PC-9 (cell line): ENCODE measurements around the gene TMEM131L. TPM values are rescaled to one million over a fixed set of nuclear protein-coding genes. Genes with fewer than 3 reads are reported as not detected.
A peak's percentile ranks its signal among the peaks of the same experiment; 100 is the strongest.
"Not testable (repeated sequence)": the region's sequence is repeated elsewhere in the genome, so short reads cannot be mapped to it uniquely, and the experiment has no call there.

ENCODE experiments used
- Bru-seq: library from RNA; stranded (reverse); fragments of 400-500 nt; gene quantifications from one replicate; lab custom pipeline; 2021; lab: Mats Ljungman, UMichigan
- BruChase-seq, 2 experiments: library from RNA; stranded (reverse); fragments of 400-500 nt; gene quantifications; one replicate each; lab custom pipeline; 2021; lab: Mats Ljungman, UMichigan
- BruUV-seq: library from RNA; stranded (reverse); fragments of 400-500 nt; replicated peaks from 2 replicates; lab custom pipeline; 2021; lab: Mats Ljungman, UMichigan
- CTCF ChIA-PET: fragments of 300-600 bp; sonication (Branson Sonifier 250); formaldehyde crosslinking; loops from one replicate; lab custom pipeline; 2022; ENCODE audit warnings: antibody characterized with exemption; lab: Charles Lee
- POLR2A ChIA-PET: fragments of 300-600 bp; sonication (Branson Sonifier 250); formaldehyde crosslinking; loops from one replicate; lab custom pipeline; 2022; ENCODE audit warnings: antibody characterized with exemption; ENCODE audit not compliant: unreplicated experiment; lab: Charles Lee
- DNase-seq, 2 experiments: peaks; one replicate each; pipeline versions ENCODE4 v3.0.0 to v3.0.0-alpha.2; 2015 to 2022; ENCODE audit warnings: mixed read lengths in 1 of 2
- H2AFZ ChIP-seq: fragments of 200-600 bp; sonication (generic); 2 replicates; pipeline ENCODE4 v1.8.1; 2017; ENCODE audit warnings: antibody characterized with exemption
- H3F3A ChIP-seq: fragments of 200-600 bp; sonication (generic); 2 replicates; pipeline ENCODE4 v1.8.1; 2017; ENCODE audit warnings: antibody characterized with exemption, mild to moderate bottlenecking, low read depth; ENCODE audit not compliant: insufficient read depth
- H3K27ac ChIP-seq: fragments of 200-600 bp; sonication (generic); 2 replicates; pipeline ENCODE4 v1.6.1; 2016; ENCODE audit warnings: mixed run types
- H3K27me3 ChIP-seq: fragments of 200-600 bp; sonication (generic); 2 replicates; pipeline ENCODE4 v1.6.1; 2016; ENCODE audit warnings: low read depth, mixed run types; ENCODE audit not compliant: insufficient read depth
- H3K36me3 ChIP-seq: fragments of 200-600 bp; sonication (generic); 2 replicates; pipeline ENCODE4 v1.6.1; 2016; ENCODE audit warnings: low read depth, mixed run types
- H3K4me1 ChIP-seq: fragments of 200-600 bp; sonication (generic); replicated peaks from 2 replicates; pipeline ENCODE4 v1.6.1; 2016; ENCODE audit warnings: mixed run types; ENCODE audit not compliant: insufficient read depth
- H3K4me2 ChIP-seq: fragments of 200-600 bp; sonication (generic); 2 replicates; pipeline ENCODE4 v1.6.1; 2017; ENCODE audit warnings: mixed run types
- H3K4me3 ChIP-seq: fragments of 200-600 bp; sonication (generic); 2 replicates; pipeline ENCODE4 v1.6.1; 2016; ENCODE audit warnings: mixed run types
- H3K79me2 ChIP-seq: fragments of 200-600 bp; sonication (generic); 2 replicates; pipeline ENCODE4 v1.6.1; 2017; ENCODE audit warnings: low read depth, mixed run types
- H3K9me2 ChIP-seq: fragments of 200-600 bp; sonication (generic); 2 replicates; pipeline ENCODE4 v1.8.1; 2017; ENCODE audit warnings: mild to moderate bottlenecking; ENCODE audit not compliant: insufficient read depth
- H3K9me3 ChIP-seq: fragments of 200-600 bp; sonication (generic); 2 replicates; pipeline ENCODE4 v1.8.1; 2016; ENCODE audit warnings: low read depth; ENCODE audit not compliant: insufficient read depth
- H4K20me1 ChIP-seq: fragments of 200-600 bp; sonication (generic); 2 replicates; pipeline ENCODE4 v1.8.1; 2017; ENCODE audit not compliant: insufficient read depth
- EZH2 ChIP-seq: fragments of 200-600 bp; sonication (generic); IDR thresholded peaks from 2 replicates; pipeline ENCODE4 v1.8.0; 2017; ENCODE audit warnings: antibody characterized with exemption, low read depth
- intact Hi-C: fragments of 100-400 bp; cut with micrococcal nuclease; formaldehyde crosslinking; loops from one replicate; pipeline ENCODE4 v1.10.0; 2022; ENCODE audit not compliant: unreplicated experiment
- long read RNA-seq: library from polyadenylated mRNA; stranded (forward); transcript quantifications from one replicate; pipeline ENCODE4 v2.0.0, GENCODE V29; 2022
- total RNA-seq: library from RNA; stranded (reverse); gene quantifications from 2 replicates; pipeline ENCODE4 v1.2.3, GENCODE V29; 2021
- TF ChIP-seq, protein P1 (sequence below): fragments of 200-600 bp; sonication (generic); conservative IDR thresholded peaks from 2 replicates; pipeline ENCODE4 v1.6.1; 2017; ENCODE audit warnings: mixed run types, antibody characterized with exemption, mild to moderate bottlenecking, moderate library complexity

TMEM131L gene, protein sequence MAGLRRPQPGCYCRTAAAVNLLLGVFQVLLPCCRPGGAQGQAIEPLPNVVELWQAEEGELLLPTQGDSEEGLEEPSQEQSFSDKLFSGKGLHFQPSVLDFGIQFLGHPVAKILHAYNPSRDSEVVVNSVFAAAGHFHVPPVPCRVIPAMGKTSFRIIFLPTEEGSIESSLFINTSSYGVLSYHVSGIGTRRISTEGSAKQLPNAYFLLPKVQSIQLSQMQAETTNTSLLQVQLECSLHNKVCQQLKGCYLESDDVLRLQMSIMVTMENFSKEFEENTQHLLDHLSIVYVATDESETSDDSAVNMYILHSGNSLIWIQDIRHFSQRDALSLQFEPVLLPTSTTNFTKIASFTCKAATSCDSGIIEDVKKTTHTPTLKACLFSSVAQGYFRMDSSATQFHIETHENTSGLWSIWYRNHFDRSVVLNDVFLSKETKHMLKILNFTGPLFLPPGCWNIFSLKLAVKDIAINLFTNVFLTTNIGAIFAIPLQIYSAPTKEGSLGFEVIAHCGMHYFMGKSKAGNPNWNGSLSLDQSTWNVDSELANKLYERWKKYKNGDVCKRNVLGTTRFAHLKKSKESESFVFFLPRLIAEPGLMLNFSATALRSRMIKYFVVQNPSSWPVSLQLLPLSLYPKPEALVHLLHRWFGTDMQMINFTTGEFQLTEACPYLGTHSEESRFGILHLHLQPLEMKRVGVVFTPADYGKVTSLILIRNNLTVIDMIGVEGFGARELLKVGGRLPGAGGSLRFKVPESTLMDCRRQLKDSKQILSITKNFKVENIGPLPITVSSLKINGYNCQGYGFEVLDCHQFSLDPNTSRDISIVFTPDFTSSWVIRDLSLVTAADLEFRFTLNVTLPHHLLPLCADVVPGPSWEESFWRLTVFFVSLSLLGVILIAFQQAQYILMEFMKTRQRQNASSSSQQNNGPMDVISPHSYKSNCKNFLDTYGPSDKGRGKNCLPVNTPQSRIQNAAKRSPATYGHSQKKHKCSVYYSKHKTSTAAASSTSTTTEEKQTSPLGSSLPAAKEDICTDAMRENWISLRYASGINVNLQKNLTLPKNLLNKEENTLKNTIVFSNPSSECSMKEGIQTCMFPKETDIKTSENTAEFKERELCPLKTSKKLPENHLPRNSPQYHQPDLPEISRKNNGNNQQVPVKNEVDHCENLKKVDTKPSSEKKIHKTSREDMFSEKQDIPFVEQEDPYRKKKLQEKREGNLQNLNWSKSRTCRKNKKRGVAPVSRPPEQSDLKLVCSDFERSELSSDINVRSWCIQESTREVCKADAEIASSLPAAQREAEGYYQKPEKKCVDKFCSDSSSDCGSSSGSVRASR (N-terminal part only)
- total RNA-seq, result 3.8 and 6.0 TPM in 2 replicates
- percentile 52 among the genes with signal in this experiment for Bru-seq, nascent RNA
- BruChase-seq, experiment 1, labeled RNA remaining after a 2-hour chase, result percentile 45 among the genes with signal in this experiment
- percentile 42 among the genes with signal in this experiment for BruChase-seq, experiment 2, labeled RNA remaining after a 6-hour chase
- long read RNA-seq, full-length matches to known transcripts, result 5 of 6 reads
- long read RNA-seq, partial matches to known transcripts, result 0 of 6 reads
- long read RNA-seq, other reads (novel, unspliced or antisense), result 1 of 6 reads

DNA sequence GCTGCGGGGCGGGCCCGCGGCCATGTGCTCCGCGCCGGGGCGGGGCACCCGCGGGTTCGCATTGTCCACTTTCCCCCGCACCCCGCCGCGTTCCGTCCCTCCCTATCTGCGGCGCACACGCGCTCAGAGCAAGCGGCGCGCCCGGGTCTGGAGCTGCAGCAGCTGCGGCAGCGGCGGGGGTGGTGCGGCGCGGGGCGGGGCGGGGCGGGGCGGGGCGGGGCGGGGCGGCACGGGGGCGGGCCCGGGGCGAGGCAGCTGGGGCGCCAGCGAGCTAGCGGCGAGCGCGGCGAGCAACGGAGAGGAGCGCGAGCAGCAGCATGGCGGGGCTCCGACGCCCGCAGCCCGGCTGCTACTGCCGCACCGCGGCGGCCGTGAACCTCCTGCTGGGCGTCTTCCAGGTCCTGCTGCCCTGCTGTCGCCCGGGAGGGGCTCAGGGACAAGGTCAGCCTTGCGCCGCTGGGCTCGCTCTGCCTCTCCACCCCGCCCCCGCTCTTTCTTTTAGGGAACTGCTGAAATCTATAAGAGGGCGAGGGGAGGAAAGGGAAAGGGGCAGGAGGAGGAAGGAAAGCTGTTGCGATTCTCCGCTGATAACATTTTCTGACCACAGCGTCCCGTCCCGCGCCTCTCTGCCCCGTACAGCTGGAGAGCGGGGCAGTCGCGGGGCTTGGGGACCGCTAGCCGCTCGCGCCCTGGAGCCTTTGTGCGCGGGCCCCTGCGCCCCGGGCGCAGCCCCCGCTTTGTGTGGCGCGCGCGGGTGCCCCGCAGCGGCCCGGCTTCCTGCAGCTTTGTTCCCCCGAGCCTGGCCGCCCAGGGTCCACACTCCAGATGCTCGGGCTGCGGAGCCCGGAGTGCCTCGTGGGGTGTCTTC lies at the start of gene TMEM131L:
Gene TMEM131L, plus strand, starts transcription at position 280 of the 868 bp plus-strand sequence. Its CDS starts 38 bp downstream, at position 318.
- H3K4me3 ChIP-seq, result peak within 1 kb of the TSS; percentile 87
- intact Hi-C loops, result loop anchor here (2.0 kb wide), 1 partner anchor 20 kb away; no protein-coding TSS in a partner anchor
- BruUV-seq, result no TSS peak
- H3K4me1 ChIP-seq, result peaks cover 27% of the 10 kb centered on the region
- no peaks in the 10 kb centered on the region for H3K9me3 ChIP-seq
- peak in 1 of 2 experiments; percentile 46 for DNase-seq
- no peaks in the 10 kb centered on the region for H3K27me3 ChIP-seq
- POLR2A ChIA-PET, result interaction anchor here (0.6 kb wide), 2 partner anchors 39 to 243 kb away, joined by 4 to 5 read pairs; no protein-coding TSS in a partner anchor
- CTCF ChIA-PET, result interaction anchor here (0.5 to 1.7 kb wide), 4 partner anchors 20 to 108 kb away, joined by 3 to 7 read pairs (median 6); no protein-coding TSS in a partner anchor
- no peaks in the 10 kb centered on the region for H3K36me3 ChIP-seq
- no peaks in the 10 kb centered on the region for H4K20me1 ChIP-seq
- H2AFZ ChIP-seq, result peak within 1 kb of the TSS; percentile 88
- H3K4me2 ChIP-seq, result peak within 1 kb of the TSS; percentile 96
- TF ChIP-seq EZH2, result no peak
- TF ChIP-seq, protein P1, sequence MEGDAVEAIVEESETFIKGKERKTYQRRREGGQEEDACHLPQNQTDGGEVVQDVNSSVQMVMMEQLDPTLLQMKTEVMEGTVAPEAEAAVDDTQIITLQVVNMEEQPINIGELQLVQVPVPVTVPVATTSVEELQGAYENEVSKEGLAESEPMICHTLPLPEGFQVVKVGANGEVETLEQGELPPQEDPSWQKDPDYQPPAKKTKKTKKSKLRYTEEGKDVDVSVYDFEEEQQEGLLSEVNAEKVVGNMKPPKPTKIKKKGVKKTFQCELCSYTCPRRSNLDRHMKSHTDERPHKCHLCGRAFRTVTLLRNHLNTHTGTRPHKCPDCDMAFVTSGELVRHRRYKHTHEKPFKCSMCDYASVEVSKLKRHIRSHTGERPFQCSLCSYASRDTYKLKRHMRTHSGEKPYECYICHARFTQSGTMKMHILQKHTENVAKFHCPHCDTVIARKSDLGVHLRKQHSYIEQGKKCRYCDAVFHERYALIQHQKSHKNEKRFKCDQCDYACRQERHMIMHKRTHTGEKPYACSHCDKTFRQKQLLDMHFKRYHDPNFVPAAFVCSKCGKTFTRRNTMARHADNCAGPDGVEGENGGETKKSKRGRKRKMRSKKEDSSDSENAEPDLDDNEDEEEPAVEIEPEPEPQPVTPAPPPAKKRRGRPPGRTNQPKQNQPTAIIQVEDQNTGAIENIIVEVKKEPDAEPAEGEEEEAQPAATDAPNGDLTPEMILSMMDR, result no peak
- H3K9me2 ChIP-seq, result no peaks in the 10 kb centered on the region
- H3F3A ChIP-seq, result peaks cover 18% of the 10 kb centered on the region
- H3K27ac ChIP-seq, result peak within 1 kb of the TSS; percentile 62
- H3K79me2 ChIP-seq, result peaks cover 5% of the 10 kb centered on the region

- not testable (repeated sequence) for H3K4me1 ChIP-seq
Measured at GRCh38 chr4:153416456-153416855, 49.7 kb upstream of the TMEM131L start.

More at GRCh38 chr4:153416456-153416855, 49.7 kb upstream of the TMEM131L start:
- BruUV-seq, H3K9me2 ChIP-seq, POLR2A ChIA-PET, H3K36me3 ChIP-seq, H2AFZ ChIP-seq, H4K20me1 ChIP-seq, H3F3A ChIP-seq, H3K4me2 ChIP-seq, intact Hi-C loops, H3K4me3 ChIP-seq, H3K79me2 ChIP-seq, DNase-seq, H3K27ac ChIP-seq, H3K9me3 ChIP-seq, H3K27me3 ChIP-seq: not testable (repeated sequence)
- CTCF ChIA-PET, result interaction anchor here (0.7 kb wide), 1 partner anchor 1802 kb away, joined by 3 read pairs; no protein-coding TSS in a partner anchor
